Measurements from ENCODE around the gene WNT1. TPM values are rescaled to one million over a fixed set of nuclear protein-coding genes. Genes with fewer than 3 reads are reported as not detected.

The WNT1 gene
- total and polyA plus RNA-seq, 10 of the 15 experiments (the other 5 are each of a cell fraction or from before 2014, with no cell fraction given), result not detected

GRCh38 chr12:48980389-48980952 lies 2.3 kb downstream of the WNT1 start:
- RAD21 ChIA-PET (ENCODE audit: unreplicated experiment), result interaction anchor here (1.0 to 3.4 kb wide), 6 partner anchors 8 to 128 kb away, joined by 3 to 22 read pairs (median 12); partner anchors contain the start of genes ARF3 and DDX23
- no TSS peak for BruUV-seq (replicated peaks)
- TF ChIP-seq SUZ12 (IDR thresholded peaks at IDR 0.05; ENCODE audit: unreplicated experiment), result peak; percentile 89
- no peak for TF ChIP-seq RAD51 (IDR thresholded peaks at IDR 0.05)
- TF ChIP-seq PBX3 (IDR thresholded peaks at IDR 0.05; ENCODE audit: insufficient replicate concordance, low read depth, low read length), result no peak
- peak; percentile 11 to 51; a peak in 1 of 4 replicates for TF ChIP-seq BHLHE40 (IDR thresholded peaks at IDR 0.05; ENCODE audit: borderline replicate concordance in 1 of 2, low read depth in 2 of 2, low read length in 1 of 2)
- no peak for TF ChIP-seq ZZZ3 (IDR thresholded peaks at IDR 0.05; ENCODE audit: control insufficient read depth, insufficient read length, low read depth)
- peak in 1 of 3 experiments; percentile 8; a peak in 1 of 6 replicates for TF ChIP-seq CTCF (IDR thresholded peaks at IDR 0.05 in 2 of 3, conservative IDR thresholded peaks at IDR 0.05 in 1 of 3; ENCODE audit: control insufficient read depth in 2 of 3, extremely low read depth in 1 of 3, insufficient read depth in 1 of 3, low read depth in 3 of 3, low read length in 3 of 3)
- no peak overlapping the region for H3K27ac ChIP-seq (ENCODE audit: control insufficient read depth, insufficient read depth)
- no peaks in the 10 kb centered on the region for H3K9me3 ChIP-seq (replicated peaks; ENCODE audit: control insufficient read depth, insufficient read depth, low read length)
- POLR2A ChIA-PET, result interaction anchor here (1.5 kb wide), 1 partner anchor 23 kb away, joined by 5 read pairs; the partner anchor contains the start of gene ARF3
- peaks cover 26 to 41% of the 10 kb centered on the region in 2 experiments for H3K27me3 ChIP-seq (replicated peaks in 1 of 2; ENCODE audit: control insufficient read depth in 2 of 2, insufficient read depth in 2 of 2, low read length in 1 of 2)
- in situ Hi-C loops (cut with MboI) (no loop called here), intact Hi-C loops (cut with micrococcal nuclease; ENCODE audit: unreplicated experiment) (no loop called here)
- FAIRE-seq (no peak), ATAC-seq (no peak), DNase-seq (ENCODE audit: low read depth, low spot score) (no peak)
- no peaks in the 10 kb centered on the region for H3K36me3 ChIP-seq (ENCODE audit: control insufficient read depth in 2 of 2, insufficient read depth in 2 of 2, low read length in 1 of 2)
- H2AFZ ChIP-seq (ENCODE audit: control insufficient read depth, low read depth, low read length), result no peak overlapping the region
- SMC1A ChIA-PET (ENCODE audit: uncharacterized antibody, unreplicated experiment), result interaction anchor here (1.0 to 1.9 kb wide), 4 partner anchors 8 to 128 kb away, joined by 3 to 9 read pairs (median 4); partner anchors contain the start of gene DDX23
- H3K4me3 ChIP-seq, result peak overlapping the region; percentile 61; the same call in 1 of the 2 replicates
- 2% methylated on average over 46 of the region's 46 CpGs for WGBS (ENCODE audit: insufficient coverage, insufficient replicate concordance, low lambda C conversion rate, missing lambda C conversion rate)
- no peaks in the 10 kb centered on the region; the same call in 1 of the 2 replicates for H4K20me1 ChIP-seq (ENCODE audit: control insufficient read depth, insufficient read depth)
- no peak overlapping the region for H3K9ac ChIP-seq (ENCODE audit: control insufficient read depth, insufficient read depth, low read length)
- peaks cover 34% of the 10 kb centered on the region for H3K4me1 ChIP-seq (ENCODE audit: control insufficient read depth, insufficient read depth, low read length)
- H3K79me2 ChIP-seq (ENCODE audit: control insufficient read depth, insufficient read depth, low read length), result no peaks in the 10 kb centered on the region
- CTCF ChIA-PET, result interaction anchor here (0.7 to 9.5 kb wide), 14 partner anchors 8 to 127 kb away, joined by 3 to 106 read pairs (median 5); partner anchors contain the start of genes ARF3, FKBP11 and RND1
- peak overlapping the region; percentile 36 for H3K4me2 ChIP-seq (ENCODE audit: control insufficient read depth, insufficient read depth)

Data from GM12878 (cell line).